ENCODE results near the gene WIPF2. TPM values are rescaled to one million over a fixed set of nuclear protein-coding genes. Genes with fewer than 3 reads are reported as not detected.

Gene WIPF2
- total RNA-seq, 1 experiment from 2014 or later = 37.2 TPM

DNA sequence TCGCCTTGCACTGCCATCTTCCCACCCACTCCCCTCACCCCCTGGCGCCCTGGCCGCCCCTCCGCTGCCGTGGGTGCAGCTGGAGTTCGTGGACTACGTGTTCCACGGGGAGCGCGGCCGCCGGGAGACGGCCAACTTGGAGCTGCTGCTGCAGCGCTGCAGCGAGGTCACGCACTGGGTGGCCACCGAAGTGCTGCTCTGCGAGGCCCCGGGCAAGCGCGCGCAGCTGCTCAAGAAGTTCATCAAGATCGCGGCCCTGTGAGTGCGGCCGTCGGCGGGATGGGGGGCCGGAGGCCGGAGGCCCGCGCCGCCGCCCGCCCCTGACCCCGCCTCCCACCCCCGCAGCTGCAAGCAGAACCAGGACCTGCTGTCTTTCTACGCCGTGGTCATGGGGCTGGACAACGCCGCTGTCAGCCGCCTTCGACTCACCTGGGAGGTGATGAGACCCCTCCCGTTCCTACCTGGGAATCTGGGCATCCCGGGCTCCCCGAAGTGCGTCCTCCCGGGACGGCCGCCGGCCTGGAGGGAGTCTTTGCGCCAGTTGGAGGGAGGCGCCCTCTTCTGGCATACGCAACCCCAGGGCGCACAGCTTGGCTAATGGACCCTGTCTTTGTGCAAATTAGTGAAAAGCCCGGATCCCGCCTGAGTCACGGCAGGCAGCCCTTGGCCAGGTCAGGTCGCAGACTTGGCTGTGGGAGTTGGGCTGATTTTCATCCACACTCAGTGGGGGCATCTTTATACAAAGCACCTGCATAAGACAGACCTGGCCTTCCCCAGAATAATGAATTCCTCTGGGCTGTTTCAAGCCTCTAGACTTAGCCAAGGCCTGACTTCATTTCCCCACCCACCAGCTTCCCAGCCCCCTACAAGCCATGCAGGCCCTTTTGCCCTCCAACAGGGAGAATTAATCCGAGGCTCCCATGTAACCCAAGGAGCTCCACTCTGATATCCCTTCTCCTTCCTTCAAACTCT is 27.6 kb upstream of the WIPF2 start:
- ChIA-PET CTCF (interaction anchor here (0.6 kb wide), 1 partner anchor 52 kb away, joined by 6 read pairs; no protein-coding TSS in a partner anchor), POLR2A (ENCODE audit: unreplicated experiment) (interaction anchor here (0.5 kb wide), 1 partner anchor 93 kb away, joined by 3 read pairs; no protein-coding TSS in a partner anchor)
- Histone ChIP-seq H3K27me3 (ENCODE audit: insufficient read depth, low read depth) (no peaks in the 10 kb centered on the region), H3F3A (ENCODE audit: insufficient read depth, low read depth) (0 out of 2 replicates have a peak, but pooled peaks cover 3% of the 10 kb centered on the region), H3K4me1 (replicated peaks; ENCODE audit: insufficient read depth) (no peaks in the 10 kb centered on the region), H3K27ac (no peak overlapping the region), H4K20me1 (ENCODE audit: insufficient read depth) (no peaks in the 10 kb centered on the region), H3K4me2 (no peak overlapping the region), H2AFZ (no peak overlapping the region), H3K4me3 (no peak overlapping the region), H3K9me3 (ENCODE audit: insufficient read depth, low read depth) (no peaks in the 10 kb centered on the region), H3K9me2 (ENCODE audit: insufficient read depth) (no peaks in the 10 kb centered on the region), H3K36me3 (ENCODE audit: low read depth) (no peaks in the 10 kb centered on the region), H3K79me2 (ENCODE audit: low read depth) (no peaks in the 10 kb centered on the region)
- no peak for DNase-seq
- intact Hi-C loops (cut with micrococcal nuclease; ENCODE audit: unreplicated experiment) = no loop called here
- BruUV-seq (replicated peaks) = no TSS peak
- TF ChIP-seq, protein P1, sequence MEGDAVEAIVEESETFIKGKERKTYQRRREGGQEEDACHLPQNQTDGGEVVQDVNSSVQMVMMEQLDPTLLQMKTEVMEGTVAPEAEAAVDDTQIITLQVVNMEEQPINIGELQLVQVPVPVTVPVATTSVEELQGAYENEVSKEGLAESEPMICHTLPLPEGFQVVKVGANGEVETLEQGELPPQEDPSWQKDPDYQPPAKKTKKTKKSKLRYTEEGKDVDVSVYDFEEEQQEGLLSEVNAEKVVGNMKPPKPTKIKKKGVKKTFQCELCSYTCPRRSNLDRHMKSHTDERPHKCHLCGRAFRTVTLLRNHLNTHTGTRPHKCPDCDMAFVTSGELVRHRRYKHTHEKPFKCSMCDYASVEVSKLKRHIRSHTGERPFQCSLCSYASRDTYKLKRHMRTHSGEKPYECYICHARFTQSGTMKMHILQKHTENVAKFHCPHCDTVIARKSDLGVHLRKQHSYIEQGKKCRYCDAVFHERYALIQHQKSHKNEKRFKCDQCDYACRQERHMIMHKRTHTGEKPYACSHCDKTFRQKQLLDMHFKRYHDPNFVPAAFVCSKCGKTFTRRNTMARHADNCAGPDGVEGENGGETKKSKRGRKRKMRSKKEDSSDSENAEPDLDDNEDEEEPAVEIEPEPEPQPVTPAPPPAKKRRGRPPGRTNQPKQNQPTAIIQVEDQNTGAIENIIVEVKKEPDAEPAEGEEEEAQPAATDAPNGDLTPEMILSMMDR (conservative IDR thresholded peaks at IDR 0.05) = no peak
- no peak for TF ChIP-seq EZH2 (IDR thresholded peaks at IDR 0.05; ENCODE audit: low read depth)

DNA sequence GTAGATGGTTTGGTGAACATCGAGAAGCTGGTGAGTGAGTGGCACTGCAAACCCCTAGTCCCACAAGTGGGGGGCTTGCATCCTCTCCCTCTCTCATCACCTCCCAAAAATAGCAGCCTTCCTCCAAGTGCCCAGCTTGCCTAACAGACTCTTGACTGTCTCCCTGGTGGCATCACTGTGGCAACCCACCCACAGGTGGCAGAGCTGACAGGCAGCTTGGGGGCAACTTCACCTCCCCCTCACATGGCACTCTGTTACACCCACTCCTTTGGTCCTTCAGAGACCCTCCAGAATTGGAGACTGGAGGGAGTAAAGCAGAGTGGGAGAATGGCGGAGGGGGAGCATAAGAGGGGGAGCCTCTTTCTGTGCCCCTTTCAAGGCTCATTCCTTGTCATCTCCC is 26.1 kb upstream of the WIPF2 start:
- no peak overlapping the region for H3K4me3 ChIP-seq
- intact Hi-C loops (cut with micrococcal nuclease; ENCODE audit: unreplicated experiment) = no loop called here
- H3K27ac ChIP-seq = no peak overlapping the region
- no peak overlapping the region for H3K4me2 ChIP-seq
- BruUV-seq (replicated peaks) = no TSS peak
- H3K4me1 ChIP-seq (replicated peaks; ENCODE audit: insufficient read depth) = no peaks in the 10 kb centered on the region
- DNase-seq = no peak
- H3K9me2 ChIP-seq (ENCODE audit: insufficient read depth) = no peaks in the 10 kb centered on the region
- no peaks in the 10 kb centered on the region for H3K27me3 ChIP-seq (ENCODE audit: insufficient read depth, low read depth)
- no peak for TF ChIP-seq EZH2 (IDR thresholded peaks at IDR 0.05; ENCODE audit: low read depth)
- TF ChIP-seq, protein P1 (conservative IDR thresholded peaks at IDR 0.05) = no peak
- H3K36me3 ChIP-seq (ENCODE audit: low read depth) = no peaks in the 10 kb centered on the region
- no peaks in the 10 kb centered on the region for H4K20me1 ChIP-seq (ENCODE audit: insufficient read depth)
- ChIA-PET CTCF (no interaction called here), POLR2A (ENCODE audit: unreplicated experiment) (no interaction called here)
- H2AFZ ChIP-seq = no peak overlapping the region
- no peaks in the 10 kb centered on the region for H3K79me2 ChIP-seq (ENCODE audit: low read depth)
- H3K9me3 ChIP-seq (ENCODE audit: insufficient read depth, low read depth) = no peaks in the 10 kb centered on the region
- 0 out of 2 replicates have a peak, but pooled peaks cover 3% of the 10 kb centered on the region for H3F3A ChIP-seq (ENCODE audit: insufficient read depth, low read depth)

DNA sequence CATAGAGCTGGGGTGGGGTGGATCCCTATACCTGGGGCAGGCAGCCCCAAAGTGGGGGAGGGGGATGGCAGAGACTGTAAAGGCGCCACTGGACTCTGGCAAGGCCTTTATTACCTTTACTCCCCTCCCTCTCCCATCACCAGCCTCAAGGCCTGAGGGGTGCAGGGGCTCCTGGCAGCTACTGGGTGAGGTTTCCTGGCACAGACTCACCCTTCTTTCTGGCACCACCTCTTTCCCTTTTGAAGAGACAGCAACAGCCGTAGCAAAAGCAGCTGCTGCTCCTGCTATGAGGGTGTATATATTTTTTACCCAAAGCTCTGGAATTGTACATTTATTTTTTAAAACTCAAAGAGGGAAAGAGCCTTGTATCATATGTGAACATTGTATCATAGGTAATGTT is 24.3 kb upstream of the WIPF2 start:
- ChIA-PET POLR2A (ENCODE audit: unreplicated experiment) (interaction anchor here (0.6 kb wide), 1 partner anchor 10 kb away, joined by 22 read pairs; no protein-coding TSS in a partner anchor), CTCF (no interaction called here)
- H3K27me3 ChIP-seq (ENCODE audit: insufficient read depth, low read depth) = no peaks in the 10 kb centered on the region
- no TSS peak for BruUV-seq (replicated peaks)
- H3K4me2 ChIP-seq = no peak overlapping the region
- DNase-seq = no peak
- H3F3A ChIP-seq (ENCODE audit: insufficient read depth, low read depth) = 0 out of 2 replicates have a peak, but pooled peaks cover 3% of the 10 kb centered on the region
- no peak overlapping the region for H3K4me3 ChIP-seq
- H3K4me1 ChIP-seq (replicated peaks; ENCODE audit: insufficient read depth) = no peaks in the 10 kb centered on the region
- H3K9me3 ChIP-seq (ENCODE audit: insufficient read depth, low read depth) = no peaks in the 10 kb centered on the region
- H4K20me1 ChIP-seq (ENCODE audit: insufficient read depth) = no peaks in the 10 kb centered on the region
- no peak for TF ChIP-seq EZH2 (IDR thresholded peaks at IDR 0.05; ENCODE audit: low read depth)
- TF ChIP-seq, protein P1 (conservative IDR thresholded peaks at IDR 0.05) = no peak
- intact Hi-C loops (cut with micrococcal nuclease; ENCODE audit: unreplicated experiment) = no loop called here
- H3K36me3 ChIP-seq (ENCODE audit: low read depth) = no peaks in the 10 kb centered on the region
- no peak overlapping the region for H3K27ac ChIP-seq
- H3K79me2 ChIP-seq (ENCODE audit: low read depth) = no peaks in the 10 kb centered on the region
- H3K9me2 ChIP-seq (ENCODE audit: insufficient read depth) = no peaks in the 10 kb centered on the region
- no peak overlapping the region for H2AFZ ChIP-seq

All from PC-9 (cell line).